ENCODE data around the gene CORO2B. TPM values are rescaled to one million over a fixed set of nuclear protein-coding genes. Genes with fewer than 3 reads are reported as not detected.
"Not testable (repeated sequence)": the region's sequence is repeated elsewhere in the genome, so short reads cannot be mapped to it uniquely, and the experiment has no call there.

The CORO2B gene
- total RNA-seq, 1 donor from 2014 or later = 16.3 TPM

DNA sequence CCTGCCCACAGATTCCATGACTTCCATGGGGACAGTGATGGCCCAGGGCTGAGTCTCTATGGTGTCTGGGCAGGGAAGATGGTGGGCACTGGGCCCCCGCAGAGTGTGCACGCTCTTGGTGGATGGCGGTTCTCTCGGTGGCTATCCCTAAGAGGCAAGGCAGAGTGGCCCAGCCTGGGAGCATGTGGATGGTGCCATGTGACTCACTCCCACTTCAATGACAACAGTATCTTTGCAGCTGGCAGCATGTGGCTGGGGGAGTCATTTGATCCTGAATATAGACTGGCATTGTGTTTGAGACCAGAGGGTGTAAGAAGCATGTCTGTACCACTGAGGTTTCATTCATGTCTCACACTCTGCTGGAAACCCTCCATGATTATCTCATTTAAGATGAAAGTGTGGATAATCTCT is 101.2 kb downstream of the CORO2B start:
- Mint-ChIP-seq H3K27ac (ENCODE audit: unreplicated experiment) (no peak overlapping the region), H3K4me3 (ENCODE audit: unreplicated experiment) (no peak overlapping the region), H3K9me3 (ENCODE audit: unreplicated experiment) (no peaks in the 10 kb centered on the region), H3K36me3 (ENCODE audit: unreplicated experiment) (no peaks in the 10 kb centered on the region), H3K4me1 (ENCODE audit: low read depth, unreplicated experiment) (peaks cover 14% of the 10 kb centered on the region), H3K27me3 (ENCODE audit: unreplicated experiment) (peaks cover 4% of the 10 kb centered on the region)
- no peak for DNase-seq
- TF ChIP-seq, protein P1, sequence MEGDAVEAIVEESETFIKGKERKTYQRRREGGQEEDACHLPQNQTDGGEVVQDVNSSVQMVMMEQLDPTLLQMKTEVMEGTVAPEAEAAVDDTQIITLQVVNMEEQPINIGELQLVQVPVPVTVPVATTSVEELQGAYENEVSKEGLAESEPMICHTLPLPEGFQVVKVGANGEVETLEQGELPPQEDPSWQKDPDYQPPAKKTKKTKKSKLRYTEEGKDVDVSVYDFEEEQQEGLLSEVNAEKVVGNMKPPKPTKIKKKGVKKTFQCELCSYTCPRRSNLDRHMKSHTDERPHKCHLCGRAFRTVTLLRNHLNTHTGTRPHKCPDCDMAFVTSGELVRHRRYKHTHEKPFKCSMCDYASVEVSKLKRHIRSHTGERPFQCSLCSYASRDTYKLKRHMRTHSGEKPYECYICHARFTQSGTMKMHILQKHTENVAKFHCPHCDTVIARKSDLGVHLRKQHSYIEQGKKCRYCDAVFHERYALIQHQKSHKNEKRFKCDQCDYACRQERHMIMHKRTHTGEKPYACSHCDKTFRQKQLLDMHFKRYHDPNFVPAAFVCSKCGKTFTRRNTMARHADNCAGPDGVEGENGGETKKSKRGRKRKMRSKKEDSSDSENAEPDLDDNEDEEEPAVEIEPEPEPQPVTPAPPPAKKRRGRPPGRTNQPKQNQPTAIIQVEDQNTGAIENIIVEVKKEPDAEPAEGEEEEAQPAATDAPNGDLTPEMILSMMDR (IDR thresholded peaks at IDR 0.05; ENCODE audit: partially characterized antibody, unreplicated experiment) = no peak

DNA sequence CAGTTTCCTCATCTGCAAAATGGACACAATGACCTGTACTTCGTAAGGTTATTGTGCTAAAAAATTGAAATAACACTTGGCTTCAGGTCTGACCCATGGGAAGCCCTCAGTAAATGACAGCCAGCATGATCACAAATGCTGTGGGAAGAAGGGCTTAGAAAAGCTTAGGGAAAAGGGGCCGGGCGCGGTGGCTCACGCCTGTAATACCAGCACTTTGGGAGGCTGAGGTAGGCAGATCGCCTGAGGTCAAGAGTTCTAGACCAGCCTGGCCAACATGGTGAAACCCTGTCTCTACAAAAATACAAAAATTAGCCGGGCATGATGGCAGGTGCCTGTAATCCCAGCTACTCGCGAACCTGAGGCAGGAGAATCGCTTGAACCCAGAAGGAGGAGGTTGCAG is 102.0 kb downstream of the CORO2B start:
- H3K36me3 Mint-ChIP-seq (ENCODE audit: unreplicated experiment); H3K4me3 Mint-ChIP-seq (ENCODE audit: unreplicated experiment); H3K27ac Mint-ChIP-seq (ENCODE audit: unreplicated experiment); H3K9me3 Mint-ChIP-seq (ENCODE audit: unreplicated experiment); DNase-seq; H3K27me3 Mint-ChIP-seq (ENCODE audit: unreplicated experiment): not testable (repeated sequence)
- H3K4me1 Mint-ChIP-seq (ENCODE audit: low read depth, unreplicated experiment) = peaks cover 14% of the 10 kb centered on the region

DNA sequence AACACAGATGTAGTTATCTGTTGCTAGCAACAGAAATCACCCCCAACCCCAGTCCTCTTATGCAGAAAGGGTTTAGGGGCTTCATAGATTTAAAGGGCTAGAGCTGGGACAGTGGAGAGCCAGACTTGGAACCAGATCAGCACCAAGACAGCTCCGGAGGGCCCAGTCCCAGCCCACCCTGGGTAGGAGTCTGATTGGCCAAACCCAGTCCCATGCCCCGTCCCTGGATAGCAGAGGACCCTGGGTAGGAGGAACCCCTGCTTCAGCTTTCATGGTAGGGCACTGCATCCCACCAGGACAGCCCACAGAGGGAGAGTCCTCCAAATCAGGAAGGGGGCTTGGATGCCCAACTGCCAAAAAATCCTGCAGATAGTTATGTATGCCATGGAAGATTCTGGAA is 103.0 kb downstream of the CORO2B start:
- H3K36me3 Mint-ChIP-seq (ENCODE audit: unreplicated experiment) = no peaks in the 10 kb centered on the region
- TF ChIP-seq, protein P1 (IDR thresholded peaks at IDR 0.05; ENCODE audit: partially characterized antibody, unreplicated experiment) = no peak
- H3K27me3 Mint-ChIP-seq (ENCODE audit: unreplicated experiment) = peaks cover 4% of the 10 kb centered on the region
- peaks cover 14% of the 10 kb centered on the region for H3K4me1 Mint-ChIP-seq (ENCODE audit: low read depth, unreplicated experiment)
- no peaks in the 10 kb centered on the region for H3K9me3 Mint-ChIP-seq (ENCODE audit: unreplicated experiment)
- H3K27ac Mint-ChIP-seq (ENCODE audit: unreplicated experiment) = no peak overlapping the region
- peak overlapping the region; percentile 20 for H3K4me3 Mint-ChIP-seq (ENCODE audit: unreplicated experiment)
- no peak for DNase-seq

DNA sequence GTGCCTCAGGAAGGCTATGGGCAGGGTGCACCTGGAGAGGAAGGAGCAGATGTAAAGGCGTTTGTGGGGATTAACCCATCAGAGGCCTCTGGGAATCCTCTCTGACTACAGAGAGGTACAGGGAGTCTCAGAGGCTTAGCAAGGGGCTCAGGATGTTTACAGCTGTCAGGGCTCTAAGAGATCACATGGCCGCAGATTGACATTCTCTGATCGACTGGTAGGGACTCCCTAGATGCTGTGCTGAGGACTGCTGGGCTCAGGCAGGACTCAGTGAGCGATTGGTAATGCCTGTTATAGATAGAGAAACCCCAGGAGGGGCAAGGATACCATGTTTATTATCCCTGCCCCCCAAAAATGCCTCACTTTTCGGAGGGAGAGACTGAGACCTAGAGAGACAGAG is 103.5 kb downstream of the CORO2B start:
- no peak overlapping the region for H3K27ac Mint-ChIP-seq (ENCODE audit: unreplicated experiment)
- no peaks in the 10 kb centered on the region for H3K36me3 Mint-ChIP-seq (ENCODE audit: unreplicated experiment)
- H3K9me3 Mint-ChIP-seq (ENCODE audit: unreplicated experiment) = no peaks in the 10 kb centered on the region
- H3K27me3 Mint-ChIP-seq (ENCODE audit: unreplicated experiment) = peaks cover 4% of the 10 kb centered on the region
- H3K4me3 Mint-ChIP-seq (ENCODE audit: unreplicated experiment) = peak overlapping the region; percentile 20
- no peak for DNase-seq
- H3K4me1 Mint-ChIP-seq (ENCODE audit: low read depth, unreplicated experiment) = peaks cover 12% of the 10 kb centered on the region
- TF ChIP-seq, protein P1 (IDR thresholded peaks at IDR 0.05; ENCODE audit: partially characterized antibody, unreplicated experiment) = no peak

DNA sequence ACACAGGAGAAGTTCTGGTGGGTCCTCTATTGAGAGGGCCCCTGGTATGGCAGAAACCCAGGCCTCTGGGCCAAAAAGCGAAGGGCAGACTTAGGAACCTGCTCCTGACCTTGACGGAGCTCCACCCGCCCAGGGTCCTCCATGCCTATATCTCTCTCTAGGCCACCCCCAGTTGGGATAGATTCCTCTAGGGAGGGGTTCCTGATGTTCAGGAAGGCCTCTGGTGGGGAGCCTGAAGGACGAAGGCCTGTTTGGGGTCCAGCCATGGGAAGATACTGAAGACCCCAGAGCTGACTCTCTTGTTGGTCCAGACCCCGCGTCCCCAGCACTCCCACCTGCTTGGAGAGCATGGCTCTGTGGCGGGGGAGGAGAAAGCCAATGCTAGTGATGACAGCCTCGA is 104.2 kb downstream of the CORO2B start:
- H3K9me3 Mint-ChIP-seq (ENCODE audit: unreplicated experiment) = no peaks in the 10 kb centered on the region
- H3K27ac Mint-ChIP-seq (ENCODE audit: unreplicated experiment) = no peak overlapping the region

More for the DNA sequence above, 104.2 kb downstream of the CORO2B start:
- no peak for DNase-seq
- Mint-ChIP-seq H3K36me3 (ENCODE audit: unreplicated experiment) (no peaks in the 10 kb centered on the region), H3K4me3 (ENCODE audit: unreplicated experiment) (no peak overlapping the region), H3K4me1 (ENCODE audit: low read depth, unreplicated experiment) (peaks cover 7% of the 10 kb centered on the region), H3K27me3 (ENCODE audit: unreplicated experiment) (no peaks in the 10 kb centered on the region)
- TF ChIP-seq, protein P1 (IDR thresholded peaks at IDR 0.05; ENCODE audit: partially characterized antibody, unreplicated experiment) = no peak
